OCI-LY1 (cell line): ENCODE results near the gene FBXO46.

Source experiments
- CTCF ChIP-seq: fragments of 200-600 bp; sonication (generic), shearing (Covaris generic); IDR thresholded peaks from 2 replicates; pipeline ENCODE4 v1.5.1; 2017; ENCODE audit warnings: mild to moderate bottlenecking, antibody characterized with exemption, low read length, moderate library complexity, mixed read lengths
- EZH2 ChIP-seq: fragments of 200-600 bp; sonication (generic), shearing (Covaris generic); IDR thresholded peaks from 2 replicates; pipeline ENCODE4 v1.8.0; 2017; ENCODE audit warnings: borderline replicate concordance, mixed run types, mild to moderate bottlenecking, antibody characterized with exemption, low read length, moderate library complexity, mixed read lengths

DNA sequence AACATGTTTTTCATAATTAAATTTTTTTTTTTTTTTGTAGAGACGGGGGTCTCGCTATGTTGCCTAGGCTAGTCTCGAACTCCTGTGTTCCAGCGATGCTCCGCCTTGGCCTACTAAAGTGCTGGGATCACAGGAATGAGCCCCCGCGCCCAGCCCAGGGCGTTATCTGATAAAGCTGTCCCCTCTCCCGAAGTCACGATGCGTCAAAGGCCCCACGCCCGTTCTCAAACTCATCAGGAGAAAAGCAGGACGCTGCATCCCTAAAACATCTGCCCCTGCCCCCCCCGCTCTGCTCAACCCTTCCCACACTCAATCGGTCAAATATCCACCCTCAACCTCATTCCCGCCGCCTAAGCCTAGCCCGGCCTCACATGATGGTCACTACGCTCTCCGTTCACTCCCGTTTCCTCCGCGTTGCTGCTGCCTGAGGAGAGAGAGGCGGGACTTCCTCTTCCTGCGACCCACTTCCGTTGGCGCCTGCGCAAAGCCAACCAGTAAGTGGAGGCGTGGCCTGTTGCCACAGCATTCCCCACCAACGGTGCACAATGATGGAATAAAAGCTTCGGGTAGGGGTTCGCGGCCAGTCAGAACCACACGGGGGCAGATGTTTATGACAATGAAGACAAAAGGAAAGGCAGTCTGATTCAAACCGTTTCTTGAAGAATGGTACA, 39.0 kb downstream of the FBXO46 start, which contains the start of gene SNRPD2:
- TF ChIP-seq CTCF (no peak), EZH2 (no peak)
